CD1c-positive myeloid dendritic cell (primary cell): ENCODE results near the gene SYTL3.

Experiments used
- DNase-seq: peaks from one replicate; pipeline ENCODE4 v3.0.0-alpha.2; 2016; ENCODE audit errors: extremely low spot score

SYTL3 gene

DNA sequence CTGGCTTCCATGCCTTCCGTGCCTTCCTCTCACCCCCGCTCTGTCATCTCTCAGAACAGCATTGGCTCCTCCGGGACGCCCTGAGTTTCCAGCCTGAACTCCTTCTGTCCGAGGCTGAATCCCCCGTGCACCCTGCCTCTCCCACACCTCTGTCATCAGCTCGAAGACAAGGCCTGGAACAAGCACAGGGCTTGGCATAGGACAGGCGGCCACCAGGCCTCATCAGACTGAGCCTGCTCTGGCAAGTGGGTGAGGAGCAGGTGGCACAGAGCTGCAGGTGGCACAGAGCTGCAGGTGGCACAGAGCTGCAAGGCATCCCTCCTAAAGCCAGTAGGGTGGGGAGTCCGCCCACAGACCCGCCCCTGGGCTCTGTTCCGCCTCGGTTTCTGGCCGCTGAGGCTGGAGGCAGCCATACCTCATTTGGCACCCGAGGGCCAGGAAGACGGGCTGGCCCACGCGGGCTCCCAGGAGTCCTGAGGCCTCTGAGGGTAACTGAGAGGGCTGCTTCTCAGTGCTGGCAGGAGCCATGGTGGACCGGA, 109.2 kb downstream of the SYTL3 start:
- DNase-seq, result no peak

- no peak for DNase-seq
These were observed 110.2 kb downstream of the SYTL3 start for GRCh38 chr6:158759966-158760617.

- no peak for DNase-seq
These were observed 110.9 kb downstream of the SYTL3 start for GRCh38 chr6:158760618-158761250.

- no peak for DNase-seq
These were observed 111.9 kb downstream of the SYTL3 start for GRCh38 chr6:158761746-158762145.

GRCh38 chr6:158762787-158763433, 113.1 kb downstream of the SYTL3 start:
- DNase-seq, result no peak

DNA sequence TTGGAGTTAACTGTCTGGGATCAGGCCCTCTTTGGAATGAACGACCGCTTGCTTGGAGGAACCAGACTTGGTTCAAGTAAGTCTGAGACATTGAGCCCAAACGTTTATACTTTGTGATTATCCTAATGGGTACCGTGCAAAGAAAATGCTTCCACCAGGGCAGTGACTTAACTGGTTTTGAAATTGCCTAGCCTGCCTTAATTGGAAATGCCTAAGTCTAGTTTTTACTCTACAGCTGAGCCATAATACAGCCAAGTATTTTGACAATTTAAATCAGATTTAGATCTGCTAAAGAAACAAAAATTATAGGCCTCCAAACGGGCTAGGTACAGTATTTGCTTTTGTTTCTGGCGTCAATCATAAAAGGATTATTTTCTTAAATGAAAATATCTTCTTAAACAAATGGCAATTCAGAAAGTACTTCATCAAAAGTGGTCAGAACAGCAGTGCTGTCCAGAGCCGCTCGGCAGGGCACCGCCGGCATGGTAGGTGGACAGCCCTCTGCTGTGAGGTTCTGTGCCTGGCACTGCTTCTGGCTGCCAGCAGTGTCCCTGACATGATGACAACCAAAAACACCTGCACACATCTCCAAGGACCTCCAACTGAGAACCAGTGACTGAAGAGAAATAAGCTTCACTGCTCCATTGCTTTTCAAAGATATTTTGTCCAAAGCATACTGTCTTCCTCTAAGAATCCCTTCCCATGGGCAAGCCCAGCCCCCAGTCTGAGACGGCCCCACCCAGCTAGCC, 113.8 kb downstream of the SYTL3 start:
- no peak for DNase-seq

DNA sequence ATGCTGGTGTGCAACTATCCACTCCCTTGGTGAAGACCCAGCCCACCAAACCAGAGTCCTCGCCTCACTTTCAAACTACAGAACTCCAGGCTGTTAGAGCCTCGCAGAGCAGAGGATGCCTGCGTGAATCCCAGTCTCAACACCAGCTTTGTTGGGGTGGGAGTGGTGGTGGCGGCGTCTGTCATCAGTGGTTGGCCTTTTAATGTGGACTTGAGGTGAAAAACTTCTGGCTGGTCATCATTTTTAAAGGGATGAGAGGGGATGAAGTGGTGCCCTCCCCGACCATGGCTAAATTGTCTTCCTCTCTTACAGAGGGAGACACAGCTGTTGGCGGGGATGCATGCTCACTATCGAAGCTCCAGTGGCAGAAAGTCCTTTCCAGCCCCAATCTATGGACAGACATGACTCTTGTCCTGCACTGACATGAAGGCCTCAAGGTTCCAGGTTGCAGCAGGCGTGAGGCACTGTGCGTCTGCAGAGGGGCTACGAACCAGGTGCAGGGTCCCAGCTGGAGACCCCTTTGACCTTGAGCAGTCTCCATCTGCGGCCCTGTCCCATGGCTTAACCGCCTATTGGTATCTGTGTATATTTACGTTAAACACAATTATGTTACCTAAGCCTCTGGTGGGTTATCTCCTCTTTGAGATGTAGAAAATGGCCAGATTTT, 114.5 kb downstream of the SYTL3 start:
- DNase-seq, result no peak

DNA sequence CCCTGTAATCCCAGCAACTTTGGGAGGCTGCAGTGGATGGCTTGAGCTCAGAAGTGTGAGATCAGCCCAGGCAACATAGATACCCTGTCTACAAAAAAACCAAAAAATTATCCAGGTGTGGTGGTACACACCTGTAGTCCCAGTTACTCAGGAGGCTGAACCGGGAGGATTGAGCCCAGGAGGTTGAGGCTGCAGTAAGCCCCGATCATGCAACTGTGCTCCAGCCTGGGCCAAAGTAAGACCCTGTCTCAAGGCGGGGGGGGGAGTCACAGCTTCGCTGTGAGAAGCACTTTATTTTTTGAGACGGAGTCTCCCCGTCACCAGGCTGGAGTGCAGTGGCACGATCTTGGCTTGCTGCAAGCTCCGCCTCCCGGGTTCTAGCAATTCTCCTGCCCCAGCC, 115.1 kb downstream of the SYTL3 start:
- DNase-seq, result no peak

GRCh38 chr6:158765499-158766068, 115.7 kb downstream of the SYTL3 start:
- DNase-seq, result no peak

DNA sequence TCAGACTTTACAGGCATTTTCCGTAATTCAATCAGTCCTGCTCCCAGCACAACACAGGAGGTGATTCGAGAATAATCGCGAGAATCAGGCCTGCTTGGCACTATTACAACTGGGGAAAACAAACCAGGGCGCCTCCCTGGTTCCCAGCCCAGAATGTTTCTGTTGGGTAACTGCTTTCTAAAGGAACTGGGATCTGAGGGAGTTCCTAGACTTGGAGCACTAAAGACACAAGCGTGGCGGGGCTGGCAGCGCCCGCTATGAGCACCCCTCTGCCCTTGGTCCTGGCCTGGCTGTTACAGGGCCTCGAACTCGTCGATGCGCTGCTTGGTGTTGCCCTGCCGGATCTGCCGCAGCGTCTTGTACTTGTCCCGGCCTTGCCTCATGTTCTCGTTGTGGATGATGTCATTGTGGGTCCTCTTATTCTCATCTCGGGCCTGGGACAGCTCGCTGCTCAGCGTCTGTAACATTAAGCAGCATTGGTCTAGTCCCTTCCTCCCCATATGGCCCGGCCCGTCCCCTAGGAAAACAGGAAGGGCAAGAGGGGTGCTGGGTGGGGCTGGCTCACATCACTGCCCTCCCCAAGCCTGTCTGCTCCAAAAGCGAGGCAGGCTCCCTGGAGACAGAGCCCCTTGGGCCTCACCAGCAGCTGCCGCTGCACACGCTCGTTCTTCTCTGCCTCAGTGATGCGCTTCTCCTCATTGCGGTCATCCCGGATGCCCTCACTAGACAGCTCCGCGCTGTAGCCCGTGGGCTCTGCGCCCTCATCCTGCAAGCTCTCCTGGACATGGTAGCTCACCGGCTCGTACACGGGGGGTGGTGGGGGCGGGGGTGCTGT, 117.0 kb downstream of the SYTL3 start:
- no peak for DNase-seq

DNA sequence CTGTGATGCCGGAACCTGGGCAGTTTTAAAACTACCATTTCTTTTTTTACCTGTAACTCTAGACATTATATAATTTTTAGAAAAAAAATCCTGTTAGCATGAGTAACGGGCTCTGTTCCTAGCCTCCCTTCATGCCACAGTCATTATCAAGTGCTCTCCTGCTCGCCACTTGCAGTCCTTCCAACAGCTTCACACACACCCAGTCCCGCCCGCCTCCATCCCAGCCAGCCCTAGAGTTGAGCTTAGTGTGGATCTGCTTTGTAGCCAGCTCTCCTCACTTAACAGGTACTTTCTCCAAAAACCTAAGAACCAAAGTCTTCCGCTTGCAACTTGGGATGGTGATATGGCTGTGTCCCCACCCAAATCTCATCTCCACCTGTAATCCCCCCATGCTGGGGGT, 117.9 kb downstream of the SYTL3 start:
- no peak for DNase-seq

DNA sequence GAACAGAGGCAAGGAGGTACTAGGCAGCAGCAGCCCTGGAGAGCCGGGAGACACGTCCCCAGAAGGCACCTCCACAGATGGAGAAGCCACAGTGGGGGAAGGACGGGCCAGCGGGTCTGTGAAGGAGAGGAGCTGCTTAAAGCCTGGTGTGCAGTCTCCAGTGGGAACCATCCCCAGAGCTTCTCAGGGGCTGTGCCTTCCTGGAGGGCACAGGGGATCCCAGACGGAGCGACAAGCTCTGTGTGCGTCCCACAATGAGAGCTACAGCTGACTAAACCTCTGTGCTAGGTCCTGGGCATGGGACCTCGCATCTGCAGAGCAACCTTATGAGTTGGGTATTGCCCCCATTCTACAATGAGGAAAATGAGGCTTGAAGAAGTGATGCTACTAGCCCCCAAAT, 118.6 kb downstream of the SYTL3 start:
- DNase-seq, result no peak

- no peak for DNase-seq
These were observed 119.4 kb downstream of the SYTL3 start for GRCh38 chr6:158769234-158769770.

GRCh38 chr6:158769771-158770432, 120.0 kb downstream of the SYTL3 start:
- DNase-seq, result no peak

DNA sequence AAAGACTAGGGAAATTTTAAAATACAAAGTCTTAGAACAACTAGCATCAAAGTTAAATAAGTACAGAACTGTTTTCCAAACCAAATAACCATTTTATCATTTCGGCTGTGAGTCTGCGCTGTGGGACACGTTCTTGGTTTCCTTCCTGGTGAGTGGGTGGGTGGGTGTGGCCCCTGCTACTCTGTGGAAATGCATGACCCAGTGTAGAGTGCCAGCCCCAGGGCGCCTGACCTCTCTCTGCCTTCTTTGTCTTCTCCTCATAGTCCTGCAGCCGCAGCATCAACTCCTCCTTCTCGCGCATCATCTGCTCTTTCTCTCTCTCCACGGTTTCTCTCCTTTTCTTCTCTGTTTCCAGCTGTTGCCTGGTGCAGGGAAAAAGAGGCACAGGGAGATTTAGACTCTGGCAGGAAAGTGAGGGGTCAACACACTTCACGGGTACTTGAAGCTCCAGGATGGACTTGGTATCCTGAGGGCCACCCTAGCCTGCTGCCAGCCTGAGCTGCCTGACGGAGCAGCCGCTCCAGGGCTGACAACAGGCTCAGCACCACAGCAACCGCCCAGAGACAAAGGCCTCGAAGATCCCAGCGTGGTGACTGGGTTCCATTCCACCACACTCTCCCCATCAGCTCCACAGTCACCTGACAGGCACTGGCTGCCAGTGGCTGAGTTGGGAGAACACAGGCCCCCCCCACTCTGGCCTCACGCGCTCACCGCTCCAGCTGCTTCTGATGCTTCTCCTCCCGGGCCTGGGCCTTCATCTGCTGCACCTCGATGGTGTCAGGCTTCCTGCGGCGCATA, 120.9 kb downstream of the SYTL3 start:
- no peak for DNase-seq

DNA sequence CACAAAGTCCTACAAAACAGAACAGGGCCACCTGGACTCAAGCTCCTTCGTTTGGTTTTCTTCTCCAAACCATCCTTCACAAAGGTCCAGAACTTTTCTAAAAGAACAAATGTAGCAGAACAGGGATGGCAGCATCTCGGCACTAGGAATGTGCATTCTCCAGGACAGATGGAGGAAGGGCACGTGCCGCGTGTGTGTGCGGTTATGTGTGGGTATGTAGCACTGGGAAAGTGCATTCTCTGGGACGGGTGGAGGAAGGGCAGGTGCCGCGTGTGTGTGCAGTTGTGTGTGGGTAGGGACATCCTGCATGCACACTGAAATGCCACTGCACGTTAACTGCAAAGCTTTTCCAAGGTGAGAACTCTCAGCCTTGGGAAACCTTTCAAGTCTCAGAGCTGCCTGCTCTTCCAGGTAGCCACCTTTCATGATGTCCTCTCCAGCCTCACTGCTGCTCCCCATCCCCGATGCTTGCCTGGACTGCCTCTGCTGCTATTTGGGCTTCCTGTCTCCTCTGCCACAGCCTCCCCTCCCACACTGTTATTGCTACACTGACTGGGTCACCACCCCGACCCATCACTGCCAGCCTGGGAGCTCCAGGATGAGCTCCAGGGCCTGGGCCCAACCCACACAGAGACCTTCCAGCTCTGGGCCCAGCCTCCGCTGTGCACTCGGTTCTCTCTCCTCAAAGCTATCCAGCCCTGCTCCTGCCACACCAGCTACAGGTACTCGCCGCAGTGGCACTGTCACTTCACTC, 121.7 kb downstream of the SYTL3 start:
- DNase-seq, result no peak

DNA sequence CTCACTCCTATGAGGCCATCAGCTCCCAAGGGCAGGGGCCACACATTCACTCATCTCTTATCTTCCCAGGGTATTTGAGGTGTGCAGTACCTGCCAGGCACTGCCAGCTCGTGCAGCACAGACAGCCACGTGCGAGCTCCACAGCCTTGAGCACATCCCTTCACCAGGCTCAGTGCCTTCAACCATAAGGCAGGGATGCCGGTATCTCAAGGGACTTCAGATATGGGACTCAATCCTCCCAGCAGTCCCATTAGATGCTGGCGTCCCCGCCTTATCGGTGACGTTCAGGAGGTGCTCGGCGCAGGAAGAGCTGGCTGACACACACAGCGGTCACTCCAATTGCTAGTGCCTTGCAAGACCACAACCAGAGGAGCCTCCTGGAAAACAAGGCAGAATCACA, 122.3 kb downstream of the SYTL3 start:
- DNase-seq, result no peak

DNA sequence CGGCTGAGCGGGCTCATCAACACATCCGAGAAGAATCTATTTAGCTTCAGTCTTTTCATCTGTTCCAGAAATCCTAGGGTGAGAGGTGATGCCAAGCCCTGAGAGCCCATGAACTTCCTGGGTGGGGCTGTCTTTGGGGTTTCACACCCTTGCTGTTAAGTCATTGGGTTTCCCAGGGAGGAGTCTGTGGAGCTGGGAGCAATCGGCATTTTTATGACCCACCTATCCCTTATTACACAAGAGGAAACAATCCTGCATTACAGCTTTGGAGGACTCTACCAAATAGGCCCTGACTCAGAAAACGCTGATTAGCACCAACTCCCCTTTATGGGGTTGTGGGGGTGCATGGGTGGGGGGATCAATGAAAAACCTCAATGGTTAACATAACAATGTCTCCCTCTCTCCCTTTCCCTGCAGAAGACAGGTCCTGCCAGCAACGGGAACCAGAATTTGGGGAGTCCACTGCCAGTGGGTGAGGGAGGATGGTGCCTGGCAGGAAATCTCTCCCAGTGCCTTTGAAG, 123.1 kb downstream of the SYTL3 start:
- DNase-seq, result no peak
